Measurements from ENCODE around the gene SH3GLB1.

DNA sequence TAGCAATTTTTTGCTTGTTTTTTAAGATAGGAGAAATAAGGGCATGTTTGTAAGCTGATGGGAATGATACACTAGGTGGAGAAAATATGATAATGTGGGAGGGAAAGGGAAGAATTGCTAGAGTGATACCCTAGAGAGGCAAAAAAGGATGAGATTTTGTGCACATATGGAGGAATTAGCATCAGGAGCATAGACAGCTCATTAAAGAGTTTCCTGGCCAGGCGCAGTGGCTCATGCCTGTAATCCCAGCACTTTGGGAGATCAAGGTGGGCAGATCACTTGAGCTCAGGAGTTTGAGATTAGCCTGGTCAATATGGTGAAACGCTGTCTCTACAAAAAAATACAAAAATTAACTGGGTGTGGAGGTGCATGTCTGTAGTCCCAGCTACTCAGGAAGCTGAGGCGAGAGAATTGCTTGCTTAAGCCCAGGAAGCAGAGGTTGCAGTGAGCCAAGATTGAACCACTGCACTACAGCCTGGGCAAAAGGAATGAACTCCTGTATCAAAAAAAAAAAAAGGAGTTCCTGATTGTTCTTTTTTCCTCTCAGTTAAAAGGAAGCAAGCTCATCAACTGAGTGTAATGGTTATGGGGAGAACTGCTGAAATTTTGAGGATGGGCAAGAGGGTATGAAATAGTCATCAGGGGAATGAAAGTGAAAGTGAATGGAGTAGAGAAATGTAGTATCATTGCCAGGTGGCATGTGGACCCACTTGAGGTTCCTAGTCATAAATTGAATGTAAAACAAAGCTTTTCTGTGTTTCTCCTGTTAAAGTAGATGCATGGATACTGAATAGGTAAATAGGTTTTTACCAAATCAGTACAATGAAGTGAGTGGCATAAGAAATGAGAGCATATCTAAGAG is 35.5 kb downstream of the SH3GLB1 start:
- TF ChIP-seq, protein P1, sequence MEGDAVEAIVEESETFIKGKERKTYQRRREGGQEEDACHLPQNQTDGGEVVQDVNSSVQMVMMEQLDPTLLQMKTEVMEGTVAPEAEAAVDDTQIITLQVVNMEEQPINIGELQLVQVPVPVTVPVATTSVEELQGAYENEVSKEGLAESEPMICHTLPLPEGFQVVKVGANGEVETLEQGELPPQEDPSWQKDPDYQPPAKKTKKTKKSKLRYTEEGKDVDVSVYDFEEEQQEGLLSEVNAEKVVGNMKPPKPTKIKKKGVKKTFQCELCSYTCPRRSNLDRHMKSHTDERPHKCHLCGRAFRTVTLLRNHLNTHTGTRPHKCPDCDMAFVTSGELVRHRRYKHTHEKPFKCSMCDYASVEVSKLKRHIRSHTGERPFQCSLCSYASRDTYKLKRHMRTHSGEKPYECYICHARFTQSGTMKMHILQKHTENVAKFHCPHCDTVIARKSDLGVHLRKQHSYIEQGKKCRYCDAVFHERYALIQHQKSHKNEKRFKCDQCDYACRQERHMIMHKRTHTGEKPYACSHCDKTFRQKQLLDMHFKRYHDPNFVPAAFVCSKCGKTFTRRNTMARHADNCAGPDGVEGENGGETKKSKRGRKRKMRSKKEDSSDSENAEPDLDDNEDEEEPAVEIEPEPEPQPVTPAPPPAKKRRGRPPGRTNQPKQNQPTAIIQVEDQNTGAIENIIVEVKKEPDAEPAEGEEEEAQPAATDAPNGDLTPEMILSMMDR (conservative IDR thresholded peaks at IDR 0.05; ENCODE audit: low read depth, low read length) = no peak
- no peak for TF ChIP-seq EZH2 (IDR thresholded peaks at IDR 0.05; ENCODE audit: low read length, unreplicated experiment)
